Neural crest cell (in vitro differentiated cells): Measurements from ENCODE around the gene MYB. TPM values are rescaled to one million over a fixed set of nuclear protein-coding genes. Genes with fewer than 3 reads are reported as not detected.

ENCODE experiments used
- DNase-seq: peaks from one replicate; pipeline ENCODE4 v3.0.0; 2021; ENCODE audit warnings: low read depth, mixed read lengths, low spot score
- H3K27ac Mint-ChIP-seq: one replicate; pipeline ENCODE4 v1.8.0; 2021; ENCODE audit warnings: mild to moderate bottlenecking, mixed read lengths; ENCODE audit not compliant: unreplicated experiment
- H3K27me3 Mint-ChIP-seq: 2 replicates; pipeline ENCODE4 v1.8.0; 2021; ENCODE audit warnings: low read depth, mild to moderate bottlenecking, mixed read lengths
- H3K36me3 Mint-ChIP-seq: 2 replicates; pipeline ENCODE4 v1.8.0; 2021; ENCODE audit warnings: low read depth, mild to moderate bottlenecking, mixed read lengths
- H3K4me1 Mint-ChIP-seq: 2 replicates; pipeline ENCODE4 v1.8.0; 2021; ENCODE audit warnings: mixed read lengths
- H3K4me3 Mint-ChIP-seq: one replicate; pipeline ENCODE4 v1.8.0; 2021; ENCODE audit warnings: mild to moderate bottlenecking, mixed read lengths
- H3K9me3 Mint-ChIP-seq: 2 replicates; pipeline ENCODE4 v1.8.0; 2021; ENCODE audit warnings: mixed read lengths
- total RNA-seq: library from RNA; stranded (reverse); gene quantifications from 2 replicates; pipeline ENCODE4 v1.2.1, GENCODE V29; 2021
- TF ChIP-seq, protein P1 (sequence below): fragments of 200-600 bp; sonication (generic); conservative IDR thresholded peaks from 2 replicates; pipeline ENCODE4 v1.5.0; 2021; ENCODE audit warnings: antibody characterized with exemption, mild to moderate bottlenecking

MYB gene
- total RNA-seq, 1 donor from 2014 or later: 6.8 TPM

DNA sequence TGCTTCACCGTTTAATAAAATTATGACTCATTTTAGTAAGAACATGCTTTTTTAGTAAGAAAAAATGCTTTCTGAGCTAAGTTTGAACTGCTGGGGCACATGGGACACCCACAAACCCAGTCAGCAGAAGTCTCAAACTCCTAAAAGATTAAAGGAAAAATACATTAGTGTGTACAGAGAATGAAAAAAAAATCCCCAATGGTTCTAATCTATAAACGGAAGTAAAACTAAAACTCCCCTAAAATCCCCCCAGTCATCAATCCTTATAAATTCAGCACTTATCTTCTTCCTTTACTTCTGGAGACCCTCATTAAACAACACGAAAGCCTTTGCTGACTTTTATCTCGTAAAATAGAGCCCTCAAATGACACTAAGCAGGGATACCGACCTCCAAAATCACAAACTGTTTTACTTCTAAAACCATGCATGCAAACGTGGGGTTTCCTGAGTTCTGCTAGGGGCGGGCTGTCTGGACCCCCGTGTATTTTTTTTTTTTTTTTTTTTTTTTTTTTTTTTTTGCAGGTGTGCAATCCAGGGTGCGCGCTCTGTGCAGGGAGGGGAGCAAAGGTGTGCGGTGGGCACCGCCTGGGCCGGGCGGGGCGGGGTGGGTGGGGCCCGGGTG lies 1.1 kb upstream of the MYB start:
- no peak for DNase-seq
- Mint-ChIP-seq H3K9me3 (no peaks in the 10 kb centered on the region), H3K27ac (no peak overlapping the region), H3K27me3 (peaks cover 46% of the 10 kb centered on the region), H3K4me3 (peak overlapping the region; percentile 96), H3K4me1 (peaks cover 18% of the 10 kb centered on the region), H3K36me3 (no peaks in the 10 kb centered on the region)
- TF ChIP-seq, protein P1, sequence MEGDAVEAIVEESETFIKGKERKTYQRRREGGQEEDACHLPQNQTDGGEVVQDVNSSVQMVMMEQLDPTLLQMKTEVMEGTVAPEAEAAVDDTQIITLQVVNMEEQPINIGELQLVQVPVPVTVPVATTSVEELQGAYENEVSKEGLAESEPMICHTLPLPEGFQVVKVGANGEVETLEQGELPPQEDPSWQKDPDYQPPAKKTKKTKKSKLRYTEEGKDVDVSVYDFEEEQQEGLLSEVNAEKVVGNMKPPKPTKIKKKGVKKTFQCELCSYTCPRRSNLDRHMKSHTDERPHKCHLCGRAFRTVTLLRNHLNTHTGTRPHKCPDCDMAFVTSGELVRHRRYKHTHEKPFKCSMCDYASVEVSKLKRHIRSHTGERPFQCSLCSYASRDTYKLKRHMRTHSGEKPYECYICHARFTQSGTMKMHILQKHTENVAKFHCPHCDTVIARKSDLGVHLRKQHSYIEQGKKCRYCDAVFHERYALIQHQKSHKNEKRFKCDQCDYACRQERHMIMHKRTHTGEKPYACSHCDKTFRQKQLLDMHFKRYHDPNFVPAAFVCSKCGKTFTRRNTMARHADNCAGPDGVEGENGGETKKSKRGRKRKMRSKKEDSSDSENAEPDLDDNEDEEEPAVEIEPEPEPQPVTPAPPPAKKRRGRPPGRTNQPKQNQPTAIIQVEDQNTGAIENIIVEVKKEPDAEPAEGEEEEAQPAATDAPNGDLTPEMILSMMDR: no peak

DNA sequence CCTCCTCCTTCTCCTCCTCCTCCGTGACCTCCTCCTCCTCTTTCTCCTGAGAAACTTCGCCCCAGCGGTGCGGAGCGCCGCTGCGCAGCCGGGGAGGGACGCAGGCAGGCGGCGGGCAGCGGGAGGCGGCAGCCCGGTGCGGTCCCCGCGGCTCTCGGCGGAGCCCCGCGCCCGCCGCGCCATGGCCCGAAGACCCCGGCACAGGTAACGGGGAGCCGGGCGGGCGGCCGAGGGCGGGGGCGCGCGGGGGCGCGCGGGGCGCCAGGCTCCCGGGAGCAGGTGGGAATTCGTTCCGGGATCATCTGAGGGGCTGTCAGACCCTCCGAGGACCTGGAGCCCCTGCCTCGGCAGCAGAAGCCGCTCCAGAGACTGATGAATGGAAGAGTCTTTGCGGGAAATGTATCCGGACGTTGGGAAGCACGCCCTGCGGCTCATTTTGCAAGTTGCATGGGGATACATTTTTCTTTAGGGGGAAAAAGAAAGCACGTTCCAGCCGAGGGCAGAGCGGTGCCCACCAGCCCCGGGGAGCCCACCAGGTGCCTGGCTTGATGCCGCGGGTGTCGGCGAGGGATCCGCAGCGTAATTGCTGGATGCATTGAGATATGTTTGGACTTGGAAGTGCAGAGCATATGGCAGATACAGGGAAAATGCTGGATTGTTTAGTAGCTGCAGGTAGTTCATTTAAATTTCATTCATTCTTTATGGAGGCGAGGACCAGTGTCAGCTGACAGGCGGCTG lies 394 bp downstream of the MYB start:
- peaks cover 7% of the 10 kb centered on the region for H3K36me3 Mint-ChIP-seq
- H3K9me3 Mint-ChIP-seq: no peaks in the 10 kb centered on the region
- peak overlapping the region; percentile 96 for H3K4me3 Mint-ChIP-seq
- H3K27ac Mint-ChIP-seq: peak overlapping the region; percentile 78
- peaks cover 59% of the 10 kb centered on the region for H3K27me3 Mint-ChIP-seq
- peak; percentile 22 for DNase-seq
- peaks cover 18% of the 10 kb centered on the region for H3K4me1 Mint-ChIP-seq
- TF ChIP-seq, protein P1: no peak

DNA sequence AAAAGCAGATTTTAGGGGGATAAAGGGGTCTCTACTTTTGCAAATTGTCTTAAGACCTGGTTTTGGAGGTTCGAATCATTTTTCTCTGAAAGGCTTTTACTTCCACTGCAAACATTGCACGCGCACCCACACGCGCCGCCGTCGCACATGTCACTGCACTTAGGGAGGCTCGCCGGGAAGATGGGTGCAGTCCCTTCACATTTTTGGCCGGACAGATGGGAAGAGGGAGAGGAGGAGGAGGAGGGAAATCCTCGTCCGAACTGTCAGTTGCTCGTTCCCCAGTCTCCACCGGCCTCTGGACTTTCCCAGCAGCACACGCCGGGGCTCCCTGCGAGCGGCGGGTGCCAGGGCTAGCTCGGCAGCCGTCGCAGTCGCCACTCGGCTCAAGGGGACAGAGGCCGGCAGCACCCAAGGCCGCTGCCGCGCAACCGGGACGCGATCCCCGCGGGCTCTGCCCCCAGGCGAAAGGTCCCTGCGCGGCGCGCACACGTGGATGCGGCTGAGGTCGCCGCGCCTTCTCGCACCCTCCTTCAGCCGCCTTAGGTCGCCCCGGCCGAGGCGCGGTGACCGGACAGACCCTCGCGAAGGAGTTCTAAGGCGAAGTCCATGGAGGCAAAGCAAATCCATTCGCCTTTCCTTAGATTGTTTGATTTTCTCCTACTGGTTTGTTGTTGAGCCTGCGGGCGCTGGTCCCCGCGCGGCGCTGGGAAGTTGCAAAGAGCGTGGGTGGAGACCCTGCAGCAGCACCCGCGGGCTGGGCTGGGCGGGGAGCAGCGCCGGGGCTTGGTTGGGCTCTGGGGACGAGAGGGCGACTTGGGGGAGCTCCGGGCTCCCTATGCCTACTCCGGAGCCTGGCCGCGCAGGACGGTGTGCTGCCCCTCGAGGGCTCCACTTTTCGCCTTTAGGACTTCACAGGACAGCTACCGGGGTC lies 1.2 kb downstream of the MYB start:
- H3K36me3 Mint-ChIP-seq: peaks cover 7% of the 10 kb centered on the region
- H3K27me3 Mint-ChIP-seq: peaks cover 59% of the 10 kb centered on the region
- H3K4me3 Mint-ChIP-seq: peak overlapping the region; percentile 96
- peaks cover 18% of the 10 kb centered on the region for H3K4me1 Mint-ChIP-seq
- DNase-seq: peak; percentile 9
- TF ChIP-seq, protein P1: peak; percentile 3
- no peaks in the 10 kb centered on the region for H3K9me3 Mint-ChIP-seq
- no peak overlapping the region for H3K27ac Mint-ChIP-seq

DNA sequence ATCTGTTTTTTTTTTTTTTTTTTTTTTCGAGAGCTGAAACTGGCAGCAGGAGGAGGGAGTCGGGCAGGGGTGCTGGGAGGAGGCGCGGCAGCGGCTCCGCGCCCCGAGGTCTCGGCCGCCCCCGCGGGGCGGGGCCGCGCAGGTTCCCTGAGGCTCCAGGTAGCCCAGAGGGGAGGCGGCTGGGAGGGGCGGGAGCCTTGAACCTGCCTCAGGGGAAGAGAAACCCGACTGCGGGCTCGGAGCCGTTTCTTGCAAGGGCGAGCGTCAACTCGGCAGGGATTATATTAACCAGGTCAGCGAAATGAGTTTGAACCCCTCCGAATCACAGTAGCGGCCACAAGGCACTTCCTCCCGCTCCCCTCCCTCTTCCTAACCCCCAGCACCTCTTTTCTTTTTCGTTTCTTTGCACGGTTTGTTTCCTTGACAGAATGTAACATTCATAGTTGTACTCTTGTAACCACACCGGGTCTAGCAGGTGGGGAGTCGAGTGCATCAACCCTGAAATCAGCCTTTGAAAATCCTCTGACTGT lies 2.0 kb downstream of the MYB start:
- DNase-seq: no peak
- Mint-ChIP-seq H3K36me3 (peaks cover 7% of the 10 kb centered on the region), H3K27ac (no peak overlapping the region), H3K27me3 (peaks cover 57% of the 10 kb centered on the region), H3K9me3 (no peaks in the 10 kb centered on the region), H3K4me3 (peak overlapping the region; percentile 84), H3K4me1 (peaks cover 18% of the 10 kb centered on the region)
- TF ChIP-seq, protein P1: peak; percentile 2
